HepG2 (cell line): ENCODE measurements around the gene EMILIN1. TPM values are rescaled to one million over a fixed set of nuclear protein-coding genes. Genes with fewer than 3 reads are reported as not detected.

Experiments used
- ATF7 ChIP-seq, 2 experiments: fragments of 450-650 bp in 1 of 2; sonication (generic) in 1 of 2; formaldehyde crosslinking in 1 of 2; IDR thresholded peaks; 2 replicates each; pipeline versions ENCODE4 v1.4.0 to v1.6.1; 2016 to 2020; ENCODE audit warnings: antibody characterized with exemption in 1 of 2, mild to moderate bottlenecking in 1 of 2, missing genetic modification reagents in 1 of 2
- GTF3A ChIP-seq: sonication (generic); formaldehyde crosslinking; conservative IDR thresholded peaks from 2 replicates; pipeline ENCODE4 v1.4.0; 2020; ENCODE audit warnings: mild to moderate bottlenecking, missing genetic modification reagents
- MZF1 ChIP-seq: sonication (generic); formaldehyde crosslinking; IDR thresholded peaks from 2 replicates; pipeline ENCODE4 v1.8.1; 2023; ENCODE audit warnings: mild to moderate bottlenecking, missing genetic modification reagents, borderline replicate concordance
- POLR2G ChIP-seq: fragments of 200-400 bp; formaldehyde crosslinking; IDR thresholded peaks from 2 replicates; pipeline ENCODE4 v1.6.1; 2018; ENCODE audit warnings: mild to moderate bottlenecking, low read depth, low read length, moderate library complexity
- RCOR2 ChIP-seq: IDR thresholded peaks from 2 replicates; pipeline ENCODE4 v1.6.1; 2016; ENCODE audit warnings: missing biosample characterization, missing genetic modification reagents
- SYNCRIP ChIP-seq: fragments of 200-400 bp; formaldehyde crosslinking; IDR thresholded peaks from 2 replicates; pipeline ENCODE4 v1.6.1; 2018; ENCODE audit warnings: mild to moderate bottlenecking, low read depth, low read length; ENCODE audit not compliant: insufficient read depth
- THYN1 ChIP-seq: sonication (generic); formaldehyde crosslinking; IDR thresholded peaks from 2 replicates; pipeline ENCODE4 v1.8.1; 2023; ENCODE audit warnings: low read depth, mild to moderate bottlenecking, moderate library complexity, missing genetic modification reagents, borderline replicate concordance
- ZBTB8A ChIP-seq: sonication (generic); formaldehyde crosslinking; IDR thresholded peaks from 2 replicates; pipeline ENCODE4 v1.4.0; 2020; ENCODE audit warnings: mild to moderate bottlenecking, low read depth, missing genetic modification reagents, borderline replicate concordance
- ZNF138 ChIP-seq: sonication (generic); formaldehyde crosslinking; IDR thresholded peaks from 2 replicates; pipeline ENCODE4 v1.5.0; 2020; ENCODE audit warnings: mild to moderate bottlenecking, low read depth, missing genetic modification reagents
- ZNF205 ChIP-seq: IDR thresholded peaks from 2 replicates; pipeline ENCODE4 v1.6.1; 2018; ENCODE audit warnings: missing biosample characterization, missing genetic modification reagents
- ZNF235 ChIP-seq: sonication (generic); formaldehyde crosslinking; IDR thresholded peaks from 2 replicates; pipeline ENCODE4 v1.8.1; 2023; ENCODE audit warnings: mild to moderate bottlenecking, missing genetic modification reagents, borderline replicate concordance
- ZNF615 ChIP-seq: sonication (generic); formaldehyde crosslinking; IDR thresholded peaks from 2 replicates; pipeline ENCODE4 v1.5.0; 2020; ENCODE audit warnings: mild to moderate bottlenecking, missing genetic modification reagents, borderline replicate concordance
- polyA plus RNA-seq, 8 experiments: library from polyadenylated mRNA; depleted of rRNA in 3 of 8; stranded (reverse) in 7 of 8; unstranded in 1 of 8; fragments of >200 nt; fragmentation: Illumina TruSeq in 4 of 8; extraction: Trizol in 4 of 8; gene quantifications; 2 replicates each; pipeline versions ENCODE4 v1.2.1 to v1.2.3, GENCODE V29; 2011 to 2016; ENCODE audit warnings: low read depth in 4 of 8, missing spikeins in 1 of 8, mixed read lengths in 1 of 8; ENCODE audit not compliant: insufficient read depth in 1 of 8
- total RNA-seq, 5 experiments: library from RNA; depleted of rRNA; stranded (reverse); fragments of >200 nt; fragmentation: Illumina TruSeq; extraction: Trizol; gene quantifications; 2 replicates each; pipeline ENCODE4 v1.2.3, GENCODE V29; 2016; ENCODE audit warnings: low read depth in 1 of 5
- TF ChIP-seq, protein P1 (sequence below): IDR thresholded peaks from 2 replicates; pipeline ENCODE4 v1.6.1; 2016; ENCODE audit warnings: missing compliant biosample characterization, missing genetic modification reagents, borderline replicate concordance
- TF ChIP-seq, protein P2 (sequence below): sonication (generic); formaldehyde crosslinking; IDR thresholded peaks from 2 replicates; pipeline ENCODE4 v1.4.0; 2020; ENCODE audit warnings: missing genetic modification reagents; ENCODE audit errors: not compliant biosample characterization
- TF ChIP-seq, protein P3 (sequence below), 2 experiments: sonication (generic) in 1 of 2; formaldehyde crosslinking in 1 of 2; IDR thresholded peaks; 2 replicates each; pipeline versions ENCODE4 v1.6.1 to v1.9.0; 2014 to 2022; ENCODE audit warnings: antibody characterized with exemption in 1 of 2, borderline replicate concordance in 1 of 2, inconsistent platforms in 1 of 2, low read depth in 1 of 2, missing genetic modification reagents in 1 of 2
- TF ChIP-seq, protein P4 (sequence below): sonication (generic); formaldehyde crosslinking; IDR thresholded peaks from 2 replicates; pipeline ENCODE4 v1.5.0; 2020; ENCODE audit warnings: mild to moderate bottlenecking, missing genetic modification reagents

The EMILIN1 gene
- total and polyA plus RNA-seq, 2 of the 13 experiments (the other 11 are each of a cell fraction or from before 2014, with no cell fraction given), result 8.1 to 9.7 TPM

DNA sequence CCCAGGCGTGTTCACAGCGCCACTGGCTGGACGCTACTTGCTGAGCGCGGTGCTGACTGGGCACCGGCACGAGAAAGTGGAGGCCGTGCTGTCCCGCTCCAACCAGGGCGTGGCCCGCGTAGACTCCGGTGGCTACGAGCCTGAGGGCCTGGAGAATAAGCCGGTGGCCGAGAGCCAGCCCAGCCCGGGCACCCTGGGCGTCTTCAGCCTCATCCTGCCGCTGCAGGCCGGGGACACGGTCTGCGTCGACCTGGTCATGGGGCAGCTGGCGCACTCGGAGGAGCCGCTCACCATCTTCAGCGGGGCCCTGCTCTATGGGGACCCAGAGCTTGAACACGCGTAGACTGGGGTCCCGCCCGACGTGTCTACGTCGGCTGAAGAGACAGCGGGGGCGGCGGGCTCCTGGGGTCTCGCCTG, 7.3 kb downstream of the EMILIN1 start (continued):
- no peak for TF ChIP-seq THYN1
- no peak for TF ChIP-seq ZNF205 (CRISPR knock-in tag)
- no peak for TF ChIP-seq POLR2G
- no peak for TF ChIP-seq ATF7 (IDR thresholded peaks at IDR 0.05)
- TF ChIP-seq ATF7 (CRISPR knock-in tag; IDR thresholded peaks at IDR 0.05), result no peak
- 0 out of 2 replicates have a peak, but pooled peaks have one; percentile 1 for TF ChIP-seq GTF3A
- TF ChIP-seq MZF1, result peak; percentile 92; the same call in 1 of the 2 replicates
- no peak for TF ChIP-seq ZNF615 (CRISPR knock-in tag)
- TF ChIP-seq, protein P1, sequence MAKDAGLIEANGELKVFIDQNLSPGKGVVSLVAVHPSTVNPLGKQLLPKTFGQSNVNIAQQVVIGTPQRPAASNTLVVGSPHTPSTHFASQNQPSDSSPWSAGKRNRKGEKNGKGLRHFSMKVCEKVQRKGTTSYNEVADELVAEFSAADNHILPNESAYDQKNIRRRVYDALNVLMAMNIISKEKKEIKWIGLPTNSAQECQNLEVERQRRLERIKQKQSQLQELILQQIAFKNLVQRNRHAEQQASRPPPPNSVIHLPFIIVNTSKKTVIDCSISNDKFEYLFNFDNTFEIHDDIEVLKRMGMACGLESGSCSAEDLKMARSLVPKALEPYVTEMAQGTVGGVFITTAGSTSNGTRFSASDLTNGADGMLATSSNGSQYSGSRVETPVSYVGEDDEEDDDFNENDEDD, result peak; percentile 21; the same call in 1 of the 2 replicates
- TF ChIP-seq, protein P2, sequence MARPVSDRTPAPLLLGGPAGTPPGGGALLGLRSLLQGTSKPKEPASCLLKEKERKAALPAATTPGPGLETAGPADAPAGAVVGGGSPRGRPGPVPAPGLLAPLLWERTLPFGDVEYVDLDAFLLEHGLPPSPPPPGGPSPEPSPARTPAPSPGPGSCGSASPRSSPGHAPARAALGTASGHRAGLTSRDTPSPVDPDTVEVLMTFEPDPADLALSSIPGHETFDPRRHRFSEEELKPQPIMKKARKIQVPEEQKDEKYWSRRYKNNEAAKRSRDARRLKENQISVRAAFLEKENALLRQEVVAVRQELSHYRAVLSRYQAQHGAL, result no peak
- TF ChIP-seq, protein P3, sequence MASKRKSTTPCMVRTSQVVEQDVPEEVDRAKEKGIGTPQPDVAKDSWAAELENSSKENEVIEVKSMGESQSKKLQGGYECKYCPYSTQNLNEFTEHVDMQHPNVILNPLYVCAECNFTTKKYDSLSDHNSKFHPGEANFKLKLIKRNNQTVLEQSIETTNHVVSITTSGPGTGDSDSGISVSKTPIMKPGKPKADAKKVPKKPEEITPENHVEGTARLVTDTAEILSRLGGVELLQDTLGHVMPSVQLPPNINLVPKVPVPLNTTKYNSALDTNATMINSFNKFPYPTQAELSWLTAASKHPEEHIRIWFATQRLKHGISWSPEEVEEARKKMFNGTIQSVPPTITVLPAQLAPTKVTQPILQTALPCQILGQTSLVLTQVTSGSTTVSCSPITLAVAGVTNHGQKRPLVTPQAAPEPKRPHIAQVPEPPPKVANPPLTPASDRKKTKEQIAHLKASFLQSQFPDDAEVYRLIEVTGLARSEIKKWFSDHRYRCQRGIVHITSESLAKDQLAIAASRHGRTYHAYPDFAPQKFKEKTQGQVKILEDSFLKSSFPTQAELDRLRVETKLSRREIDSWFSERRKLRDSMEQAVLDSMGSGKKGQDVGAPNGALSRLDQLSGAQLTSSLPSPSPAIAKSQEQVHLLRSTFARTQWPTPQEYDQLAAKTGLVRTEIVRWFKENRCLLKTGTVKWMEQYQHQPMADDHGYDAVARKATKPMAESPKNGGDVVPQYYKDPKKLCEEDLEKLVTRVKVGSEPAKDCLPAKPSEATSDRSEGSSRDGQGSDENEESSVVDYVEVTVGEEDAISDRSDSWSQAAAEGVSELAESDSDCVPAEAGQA (IDR thresholded peaks at IDR 0.05; ENCODE audit: low read depth), result peak; percentile 38; the same call in 1 of the 2 replicates
- TF ChIP-seq, protein P3 (CRISPR knock-in tag; IDR thresholded peaks at IDR 0.05; ENCODE audit: borderline replicate concordance), result no peak
- TF ChIP-seq, protein P4, sequence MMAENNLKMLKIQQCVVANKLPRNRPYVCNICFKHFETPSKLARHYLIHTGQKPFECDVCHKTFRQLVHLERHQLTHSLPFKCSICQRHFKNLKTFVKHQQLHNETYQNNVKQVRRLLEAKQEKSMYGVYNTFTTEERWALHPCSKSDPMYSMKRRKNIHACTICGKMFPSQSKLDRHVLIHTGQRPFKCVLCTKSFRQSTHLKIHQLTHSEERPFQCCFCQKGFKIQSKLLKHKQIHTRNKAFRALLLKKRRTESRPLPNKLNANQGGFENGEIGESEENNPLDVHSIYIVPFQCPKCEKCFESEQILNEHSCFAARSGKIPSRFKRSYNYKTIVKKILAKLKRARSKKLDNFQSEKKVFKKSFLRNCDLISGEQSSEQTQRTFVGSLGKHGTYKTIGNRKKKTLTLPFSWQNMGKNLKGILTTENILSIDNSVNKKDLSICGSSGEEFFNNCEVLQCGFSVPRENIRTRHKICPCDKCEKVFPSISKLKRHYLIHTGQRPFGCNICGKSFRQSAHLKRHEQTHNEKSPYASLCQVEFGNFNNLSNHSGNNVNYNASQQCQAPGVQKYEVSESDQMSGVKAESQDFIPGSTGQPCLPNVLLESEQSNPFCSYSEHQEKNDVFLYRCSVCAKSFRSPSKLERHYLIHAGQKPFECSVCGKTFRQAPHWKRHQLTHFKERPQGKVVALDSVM (CRISPR knock-in tag), result peak; percentile 65; the same call in 1 of the 2 replicates
- TF ChIP-seq SYNCRIP, result no peak
- no peak for TF ChIP-seq RCOR2
- no peak for TF ChIP-seq ZNF138 (CRISPR knock-in tag)
- no peak for TF ChIP-seq ZNF235 (CRISPR knock-in tag)
- no peak for TF ChIP-seq ZBTB8A
